CD4-positive, alpha-beta T cell treated with Interleukin-21 for 1 hour (primary cell): ENCODE results near the gene FAAP100.
A peak's percentile ranks its signal among the peaks of the same experiment; 100 is the strongest.

Experiments
- DNase-seq: peaks from one replicate; pipeline ENCODE4 v3.0.0-alpha.2; 2020

The FAAP100 gene

GRCh38 chr17:81576621-81577277 lies 24.6 kb upstream of the FAAP100 start:
- DNase-seq = no peak

- no peak for DNase-seq
These were observed 23.7 kb upstream of the FAAP100 start for GRCh38 chr17:81575836-81576235.

- DNase-seq = no peak
These were observed 22.4 kb upstream of the FAAP100 start for GRCh38 chr17:81574643-81574956.

GRCh38 chr17:81573794-81574642 lies 21.9 kb upstream of the FAAP100 start:
- no peak for DNase-seq

GRCh38 chr17:81572563-81573168 lies 20.5 kb upstream of the FAAP100 start:
- DNase-seq = no peak

GRCh38 chr17:81570964-81571363 lies 18.8 kb upstream of the FAAP100 start:
- no peak for DNase-seq

- no peak for DNase-seq
These were observed 17.9 kb upstream of the FAAP100 start for GRCh38 chr17:81569986-81570514.

GRCh38 chr17:81568416-81568815 lies 16.3 kb upstream of the FAAP100 start:
- DNase-seq = no peak

GRCh38 chr17:81567191-81567590 lies 15.0 kb upstream of the FAAP100 start:
- DNase-seq = no peak

GRCh38 chr17:81566461-81567126 lies 14.4 kb upstream of the FAAP100 start:
- DNase-seq = no peak

- no peak for DNase-seq
These were observed 13.1 kb upstream of the FAAP100 start for GRCh38 chr17:81565231-81565630.

GRCh38 chr17:81564778-81565177 lies 12.6 kb upstream of the FAAP100 start:
- DNase-seq = no peak

GRCh38 chr17:81563861-81564586 lies 11.9 kb upstream of the FAAP100 start:
- DNase-seq = no peak

- no peak for DNase-seq
These were observed 9.3 kb upstream of the FAAP100 start for GRCh38 chr17:81561494-81561885.

- DNase-seq = no peak
These were observed 7.0 kb upstream of the FAAP100 start for GRCh38 chr17:81558941-81559806.

GRCh38 chr17:81558115-81558468 lies 5.9 kb upstream of the FAAP100 start:
- no peak for DNase-seq

- DNase-seq = no peak
These were observed 5.3 kb upstream of the FAAP100 start for GRCh38 chr17:81557276-81558114.

GRCh38 chr17:81556863-81557262 lies 4.7 kb upstream of the FAAP100 start:
- DNase-seq = no peak

- DNase-seq = no peak
These were observed 4.1 kb upstream of the FAAP100 start for GRCh38 chr17:81556175-81556691.

- DNase-seq = peak; percentile 11
These were observed 1.5 kb upstream of the FAAP100 start for GRCh38 chr17:81553616-81554181.
